K562 (cell line): ENCODE data around the gene MRPL22. TPM values are rescaled to one million over a fixed set of nuclear protein-coding genes. Genes with fewer than 3 reads are reported as not detected.

ENCODE experiments used
- ATAC-seq: fragments of 200-7000 bp; cut with Tn5 transposase; 3 replicates; pipeline ENCODE4 v1.9.1; 2020; ENCODE audit warnings: moderate library complexity
- BruUV-seq: library from RNA; stranded (reverse); fragments of 400-500 nt; replicated peaks from 2 replicates; lab custom pipeline; 2021; lab: Mats Ljungman, UMichigan
- CTCF ChIA-PET: fragments of 300-600 bp; formaldehyde crosslinking; extraction: SDS; loops from one replicate; lab custom pipeline; 2021; ENCODE audit warnings: low intra/inter-chr PET ratio; lab: Yijun Ruan, JAX
- POLR2A ChIA-PET: fragments of 300-600, 350-650 bp; sonication (Branson Sonifier 250); formaldehyde crosslinking; extraction: SDS; loops from one replicate; lab custom pipeline; 2021; ENCODE audit warnings: antibody characterized with exemption, inconsistent platforms; lab: Yijun Ruan, JAX
- DNase-seq, 4 experiments: peaks; one replicate each; pipeline versions ENCODE4 v3.0.0 to v3.0.0-alpha.2; 2011 to 2018; ENCODE audit warnings: low spot score in 3 of 4, mixed read lengths in 3 of 4; ENCODE audit errors: extremely low read depth in 1 of 4
- FAIRE-seq: peaks from 2 replicates; lab custom pipeline; 2011; peaks lifted over from hg19 to GRCh38; lab: Jason Lieb, UNC
- H2AFZ ChIP-seq: 2 replicates; pipeline ENCODE4 v1.6.0; 2011; ENCODE audit warnings: low read depth, low read length, control low read depth, inconsistent platforms
- H3K27ac ChIP-seq: fragments of 200-600 bp; 3 replicates; pipeline ENCODE4 v1.8.0; 2011; ENCODE audit warnings: low read depth, mild to moderate bottlenecking, control low read depth, inconsistent platforms, low read length, moderate library complexity, mixed read lengths; ENCODE audit errors: extremely low read depth
- H3K27me3 ChIP-seq, 2 experiments: fragments of 300-600 bp in 1 of 2; 2 replicates in 1 of 2; 3 replicates in 1 of 2; pipeline versions ENCODE4 v1.6.0 to v1.8.0; 2011; ENCODE audit warnings: inconsistent platforms in 2 of 2, low read length in 2 of 2, mild to moderate bottlenecking in 1 of 2, mixed read lengths in 1 of 2, moderate library complexity in 1 of 2; ENCODE audit not compliant: control insufficient read depth in 2 of 2, insufficient read depth in 2 of 2
- H3K36me3 ChIP-seq: fragments of 300-600 bp; 3 replicates; pipeline ENCODE4 v1.8.0; 2011; ENCODE audit warnings: mild to moderate bottlenecking, low read length, inconsistent platforms; ENCODE audit not compliant: control insufficient read depth, insufficient read depth
- H3K4me1 ChIP-seq, 2 experiments: fragments of 200-600 bp in 1 of 2; replicated peaks in 1 of 2; 2 replicates in 1 of 2; 3 replicates in 1 of 2; pipeline versions ENCODE4 v1.5.1 to v1.8.0; 2011; ENCODE audit warnings: inconsistent platforms in 2 of 2, low read length in 2 of 2, mild to moderate bottlenecking in 1 of 2, mixed read lengths in 1 of 2, moderate library complexity in 1 of 2; ENCODE audit not compliant: control insufficient read depth in 2 of 2, insufficient read depth in 2 of 2
- H3K4me2 ChIP-seq: 2 replicates; pipeline ENCODE4 v1.6.1; 2011; ENCODE audit warnings: low read length, control low read depth, inconsistent platforms, mixed read lengths; ENCODE audit not compliant: insufficient read depth
- H3K4me3 ChIP-seq: fragments of 200-600 bp; sonication (generic), shearing (Covaris generic); 2 replicates; pipeline ENCODE4 v1.5.1; 2016; ENCODE audit warnings: control low read depth, inconsistent platforms
- H3K79me2 ChIP-seq: fragments of 200-600 bp; 3 replicates; pipeline ENCODE4 v1.8.0; 2011; ENCODE audit warnings: low read length, inconsistent platforms; ENCODE audit not compliant: control insufficient read depth, insufficient read depth
- H3K9ac ChIP-seq, 2 experiments: 2 replicates each; pipeline versions ENCODE4 v1.6.0 to v1.6.1; 2011; ENCODE audit warnings: low read depth in 2 of 2, low read length in 2 of 2, control low read depth in 1 of 2, inconsistent platforms in 1 of 2, mild to moderate bottlenecking in 1 of 2, mixed read lengths in 1 of 2; ENCODE audit not compliant: insufficient read depth in 1 of 2
- H3K9me1 ChIP-seq: one replicate; pipeline ENCODE4 v1.6.0; 2011; ENCODE audit warnings: inconsistent platforms, mild to moderate bottlenecking, low read length, moderate library complexity; ENCODE audit not compliant: control insufficient read depth, insufficient read depth
- H3K9me3 ChIP-seq: replicated peaks from 2 replicates; pipeline ENCODE4 v1.5.1; 2011; ENCODE audit warnings: low read depth, low read length, inconsistent platforms; ENCODE audit not compliant: control insufficient read depth, insufficient read depth
- H4K20me1 ChIP-seq: replicated peaks from 2 replicates; pipeline ENCODE4 v1.6.1; 2011; ENCODE audit warnings: low read length, inconsistent platforms, mixed read lengths; ENCODE audit not compliant: control insufficient read depth, insufficient read depth
- ATF1 ChIP-seq, 2 experiments: fragments of 450-650 bp in 1 of 2; IDR thresholded peaks; 2 replicates each; pipeline ENCODE4 v1.6.1; 2016; ENCODE audit warnings: missing compliant biosample characterization in 1 of 2, missing genetic modification characterization in 1 of 2
- HDGF ChIP-seq: fragments of 450-650 bp; IDR thresholded peaks from 2 replicates; pipeline ENCODE4 v1.6.1; 2016
- RAD21 ChIP-seq, 2 experiments: fragments of 250-450 bp in 1 of 2; fragments of 450-650 bp in 1 of 2; sonication (Bioruptor Pico) in 1 of 2; formaldehyde crosslinking in 1 of 2; IDR thresholded peaks in 1 of 2; conservative IDR thresholded peaks in 1 of 2; 2 replicates each; pipeline versions ENCODE4 v1.4.0 to v1.8.0; 2020 to 2022; ENCODE audit warnings: mild to moderate bottlenecking in 2 of 2, moderate library complexity in 1 of 2
- SAP30 ChIP-seq: fragments of 200-600 bp; sonication (generic); IDR thresholded peaks from 2 replicates; pipeline ENCODE4 v1.6.1; 2012; ENCODE audit warnings: borderline replicate concordance, low read depth, mild to moderate bottlenecking, moderate library complexity, low read length, control low read depth, inconsistent platforms; ENCODE audit not compliant: insufficient read depth, poor library complexity, severe bottlenecking
- SMC3 ChIP-seq: conservative IDR thresholded peaks from 2 replicates; pipeline ENCODE4 v1.6.1; 2011; ENCODE audit warnings: low read depth, low read length, improper control_type of control experiment; ENCODE audit not compliant: insufficient read depth
- SRF ChIP-seq, 2 experiments: fragments of 250-450, 450-650 bp in 1 of 2; sonication (Bioruptor Pico) in 1 of 2; sonication (generic) in 1 of 2; formaldehyde crosslinking; IDR thresholded peaks; 2 replicates each; pipeline versions ENCODE4 v1.5.0 to v1.5.1; 2020 to 2022; ENCODE audit warnings: mild to moderate bottlenecking in 1 of 2, missing genetic modification reagents in 1 of 2
- ZNF3 ChIP-seq: fragments of 250-450 bp; sonication (Bioruptor Pico); IDR thresholded peaks from 2 replicates; pipeline ENCODE4 v1.5.0; 2021; ENCODE audit warnings: mild to moderate bottlenecking, moderate library complexity
- WGBS: fragments of 100-300 bp; shearing (Covaris generic); methylation state at CpG from one replicate; pipeline ENCODE4 v1.1.6; 2016; ENCODE audit warnings: low coverage, mixed read lengths; ENCODE audit not compliant: insufficient coverage; ENCODE audit errors: missing lambda C conversion rate; 5-methylcytosine and 5-hydroxymethylcytosine counted together
- in situ Hi-C: fragments of 300-500 bp; cut with MboI; formaldehyde crosslinking; loops from 4 replicates; pipeline ENCODE4 v1.15.0; 2018; ENCODE audit warnings: inconsistent platforms, mixed read lengths
- intact Hi-C: fragments of 100-400 bp; cut with micrococcal nuclease; formaldehyde crosslinking; loops from 2 replicates; pipeline ENCODE4 v1.14.2; 2022
- polyA plus RNA-seq, 8 experiments: library from polyadenylated mRNA; depleted of rRNA in 4 of 8; stranded (reverse) in 5 of 8; unstranded in 3 of 8; fragments of >200 nt; fragmentation: Nextera tagmentation in 2 of 8; fragmentation: Illumina TruSeq in 1 of 8; extraction: Ambion mirVana in 2 of 8; extraction: Trizol in 1 of 8; gene quantifications; 2 replicates each; pipeline versions ENCODE4 v1.2.1 to v1.2.3, GENCODE V29; 2011 to 2014; ENCODE audit warnings: inconsistent platforms in 1 of 8, missing spikeins in 1 of 8
- total RNA-seq, 7 experiments: library from RNA; depleted of rRNA in 6 of 7; stranded (reverse); fragments of >200 nt in 6 of 7; fragmentation: Illumina TruSeq in 2 of 7; extraction: Trizol in 2 of 7; gene quantifications; 2 replicates each; pipeline versions ENCODE4 v1.2.1 to v1.2.3, GENCODE V29; 2011 to 2021; ENCODE audit warnings: low replicate concordance in 1 of 7
- TF ChIP-seq, protein P1 (sequence below): fragments of 450-650 bp; formaldehyde crosslinking; conservative IDR thresholded peaks from 2 replicates; pipeline ENCODE4 v1.4.0; 2022; ENCODE audit warnings: mild to moderate bottlenecking, missing genetic modification characterization
- TF ChIP-seq, protein P2 (sequence below): fragments of 450-650 bp; formaldehyde crosslinking; IDR thresholded peaks from 2 replicates; pipeline ENCODE4 v1.4.0; 2020; ENCODE audit warnings: mild to moderate bottlenecking, moderate library complexity
- TF ChIP-seq, protein P3 (sequence below): fragments of 450-650 bp; formaldehyde crosslinking; IDR thresholded peaks from 2 replicates; pipeline ENCODE4 v1.4.0; 2020; ENCODE audit warnings: mild to moderate bottlenecking, moderate library complexity

The MRPL22 gene
- total and polyA plus RNA-seq, 9 of the 15 experiments (the other 6 are each of a cell fraction or from before 2014, with no cell fraction given), result 41.1 to 424 (median 102) TPM

DNA sequence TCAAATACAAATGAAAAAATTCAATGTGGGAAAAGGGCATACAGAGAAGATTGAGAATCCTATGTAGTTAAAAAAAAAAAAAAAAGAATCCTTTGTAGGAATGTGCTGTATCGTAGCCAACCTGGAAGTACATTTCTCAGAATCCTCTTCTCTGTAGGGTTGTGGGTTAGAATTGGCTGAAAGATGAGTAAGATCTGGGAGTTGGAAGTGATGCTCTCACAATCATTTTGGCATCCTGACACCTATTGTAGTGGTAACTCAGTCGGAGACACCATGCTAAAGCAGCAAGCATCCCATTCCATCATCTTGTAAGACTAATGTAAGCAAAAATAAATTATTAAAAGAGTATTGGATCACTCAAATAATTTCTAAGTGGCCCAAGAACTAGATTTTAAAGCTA lies 30.6 kb downstream of the MRPL22 start (continued):
- TF ChIP-seq, protein P1, sequence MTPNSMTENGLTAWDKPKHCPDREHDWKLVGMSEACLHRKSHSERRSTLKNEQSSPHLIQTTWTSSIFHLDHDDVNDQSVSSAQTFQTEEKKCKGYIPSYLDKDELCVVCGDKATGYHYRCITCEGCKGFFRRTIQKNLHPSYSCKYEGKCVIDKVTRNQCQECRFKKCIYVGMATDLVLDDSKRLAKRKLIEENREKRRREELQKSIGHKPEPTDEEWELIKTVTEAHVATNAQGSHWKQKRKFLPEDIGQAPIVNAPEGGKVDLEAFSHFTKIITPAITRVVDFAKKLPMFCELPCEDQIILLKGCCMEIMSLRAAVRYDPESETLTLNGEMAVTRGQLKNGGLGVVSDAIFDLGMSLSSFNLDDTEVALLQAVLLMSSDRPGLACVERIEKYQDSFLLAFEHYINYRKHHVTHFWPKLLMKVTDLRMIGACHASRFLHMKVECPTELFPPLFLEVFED (CRISPR knock-in tag), result no peak
- TF ChIP-seq ATF1 (CRISPR knock-in tag; IDR thresholded peaks at IDR 0.05), result no peak
- TF ChIP-seq ATF1 (tag; IDR thresholded peaks at IDR 0.05), result no peak
- TF ChIP-seq SAP30, result no peak
- no peak for TF ChIP-seq SRF (CRISPR knock-in tag; IDR thresholded peaks at IDR 0.05)
- TF ChIP-seq, protein P2, sequence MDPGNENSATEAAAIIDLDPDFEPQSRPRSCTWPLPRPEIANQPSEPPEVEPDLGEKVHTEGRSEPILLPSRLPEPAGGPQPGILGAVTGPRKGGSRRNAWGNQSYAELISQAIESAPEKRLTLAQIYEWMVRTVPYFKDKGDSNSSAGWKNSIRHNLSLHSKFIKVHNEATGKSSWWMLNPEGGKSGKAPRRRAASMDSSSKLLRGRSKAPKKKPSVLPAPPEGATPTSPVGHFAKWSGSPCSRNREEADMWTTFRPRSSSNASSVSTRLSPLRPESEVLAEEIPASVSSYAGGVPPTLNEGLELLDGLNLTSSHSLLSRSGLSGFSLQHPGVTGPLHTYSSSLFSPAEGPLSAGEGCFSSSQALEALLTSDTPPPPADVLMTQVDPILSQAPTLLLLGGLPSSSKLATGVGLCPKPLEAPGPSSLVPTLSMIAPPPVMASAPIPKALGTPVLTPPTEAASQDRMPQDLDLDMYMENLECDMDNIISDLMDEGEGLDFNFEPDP (CRISPR knock-in tag), result no peak
- TF ChIP-seq HDGF, result no peak

DNA sequence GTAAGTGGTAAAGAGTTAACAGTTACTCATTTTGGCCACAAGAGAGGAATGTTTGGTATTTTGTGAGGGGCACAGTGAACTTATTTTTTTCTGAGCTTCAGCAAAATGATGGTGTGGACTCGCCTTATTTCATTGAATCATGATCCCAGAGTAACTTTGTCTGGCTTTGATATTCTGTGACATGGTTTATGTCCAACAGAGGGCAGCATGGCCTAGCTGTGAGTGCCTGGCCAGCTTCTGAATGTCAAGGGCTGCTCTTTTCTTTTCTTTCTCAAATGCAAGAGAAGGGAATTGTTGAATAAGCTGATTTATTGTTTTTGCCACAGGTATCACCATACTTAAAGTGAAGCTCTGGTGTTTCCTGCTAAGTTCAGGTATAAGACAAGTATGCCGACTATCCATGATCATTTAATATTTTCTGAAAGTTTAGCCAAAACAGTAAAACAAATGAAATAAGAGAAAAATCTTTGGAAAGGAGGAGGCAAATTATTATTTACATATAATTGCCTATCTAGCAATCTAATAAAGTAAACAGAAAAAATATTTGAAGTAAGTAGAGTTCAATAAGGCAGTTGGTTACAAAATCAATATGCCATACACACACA lies 31.7 kb downstream of the MRPL22 start:
- H3K36me3 ChIP-seq, result peaks cover 16% of the 10 kb centered on the region; the same call in 2 of the 3 replicates
- 50% methylated on average over 2 of the region's 2 CpGs for WGBS
- no peak overlapping the region for H3K27ac ChIP-seq
- H3K79me2 ChIP-seq, result no peaks in the 10 kb centered on the region
- no peak overlapping the region for H3K4me3 ChIP-seq
- no peak overlapping the region for H2AFZ ChIP-seq
- peak; percentile 88 for ATAC-seq
- no peaks in the 10 kb centered on the region for H4K20me1 ChIP-seq
- H3K4me1 ChIP-seq, result peaks cover 0 to 7% of the 10 kb centered on the region in 2 experiments; a peak in 3 of 5 replicates
- H3K9me1 ChIP-seq, result peaks cover 3% of the 10 kb centered on the region
- peak in 3 of 4 experiments; percentile 24 to 54 (median 27) for DNase-seq
- no peak overlapping the region for H3K4me2 ChIP-seq
- intact Hi-C loops (loop anchor here (2.0 to 5.0 kb wide), 2 partner anchors 56 to 165 kb away; no protein-coding TSS in a partner anchor), in situ Hi-C loops (no loop called here)
- peak; percentile 78 for FAIRE-seq
- ChIA-PET CTCF (interaction anchor here (1.2 to 1.4 kb wide), 2 partner anchors 32 to 175 kb away, joined by 3 to 4 read pairs; no protein-coding TSS in a partner anchor), POLR2A (interaction anchor here (0.6 to 1.1 kb wide), 4 partner anchors 11 to 56 kb away, joined by 3 to 4 read pairs (median 3); no protein-coding TSS in a partner anchor)
- no peaks in the 10 kb centered on the region for H3K9me3 ChIP-seq
- no TSS peak for BruUV-seq
- no peak overlapping the region for H3K9ac ChIP-seq
- H3K27me3 ChIP-seq, result no peaks in the 10 kb centered on the region
- TF ChIP-seq RAD21 (CRISPR knock-in tag; conservative IDR thresholded peaks at IDR 0.05 in 1 of 2, IDR thresholded peaks at IDR 0.05 in 1 of 2) (peak; percentile 34 to 62; a peak in 3 of 4 replicates), SMC3 (peak; percentile 40), ZNF3 (CRISPR knock-in tag) (no peak)
- TF ChIP-seq, protein P3, sequence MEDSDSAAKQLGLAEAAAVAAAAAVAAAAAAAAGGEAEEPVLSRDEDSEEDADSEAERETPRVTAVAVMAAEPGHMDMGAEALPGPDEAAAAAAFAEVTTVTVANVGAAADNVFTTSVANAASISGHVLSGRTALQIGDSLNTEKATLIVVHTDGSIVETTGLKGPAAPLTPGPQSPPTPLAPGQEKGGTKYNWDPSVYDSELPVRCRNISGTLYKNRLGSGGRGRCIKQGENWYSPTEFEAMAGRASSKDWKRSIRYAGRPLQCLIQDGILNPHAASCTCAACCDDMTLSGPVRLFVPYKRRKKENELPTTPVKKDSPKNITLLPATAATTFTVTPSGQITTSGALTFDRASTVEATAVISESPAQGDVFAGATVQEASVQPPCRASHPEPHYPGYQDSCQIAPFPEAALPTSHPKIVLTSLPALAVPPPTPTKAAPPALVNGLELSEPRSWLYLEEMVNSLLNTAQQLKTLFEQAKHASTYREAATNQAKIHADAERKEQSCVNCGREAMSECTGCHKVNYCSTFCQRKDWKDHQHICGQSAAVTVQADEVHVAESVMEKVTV (CRISPR knock-in tag), result peak; percentile 18; the same call in 1 of the 2 replicates
